GM10248 (cell line): ENCODE measurements around the gene C1QBP.

ENCODE experiments used
- CTCF ChIA-PET: fragments of 300-600 bp; sonication (Branson Sonifier 250); formaldehyde crosslinking; extraction: SDS; loops from one replicate; lab custom pipeline; 2021; ENCODE audit warnings: antibody characterized with exemption; lab: Yijun Ruan, JAX
- POLR2A ChIA-PET: fragments of 350-650 bp; sonication (Branson Sonifier 250); formaldehyde crosslinking; extraction: SDS; loops from one replicate; lab custom pipeline; 2020; ENCODE audit warnings: antibody characterized with exemption; lab: Yijun Ruan, JAX
- DNase-seq: peaks from one replicate; pipeline ENCODE4 v3.0.0; 2012; ENCODE audit errors: extremely low spot score
- CTCF ChIP-seq: IDR thresholded peaks from 2 replicates; pipeline ENCODE4 v1.5.1; 2012; ENCODE audit warnings: mild to moderate bottlenecking, low read depth; ENCODE audit errors: extremely low read depth, missing control alignments, control extremely low read depth

The C1QBP gene

GRCh38 chr17:5438716-5439445 lies at the start of gene C1QBP:
C1QBP (minus strand) TSS chr17:5439155; CDS start chr17:5439073, 82 bp downstream.
- peak; percentile 95 for DNase-seq
- ChIA-PET CTCF (interaction anchor here (0.7 to 6.1 kb wide), 44 partner anchors 9 to 530 kb away, joined by 3 to 45 read pairs (median 6); partner anchors contain the start of genes DHX33, NUP88 and RPAIN), POLR2A (interaction anchor here (0.7 to 1.4 kb wide), 5 partner anchors 11 to 65 kb away, joined by 3 to 4 read pairs (median 3); partner anchors contain the start of genes DERL2, MIS12 and NUP88)
- TF ChIP-seq CTCF = peak; percentile 92

GRCh38 chr17:5488752-5489151 lies 49.8 kb upstream of the C1QBP start:
- ChIA-PET POLR2A (no interaction called here), CTCF (interaction anchor here (1.0 kb wide), 1 partner anchor 22 kb away, joined by 3 read pairs; no protein-coding TSS in a partner anchor)

GRCh38 chr17:5486206-5487124 lies 47.5 kb upstream of the C1QBP start, which contains the start of gene MIS12:
MIS12 (plus strand) TSS chr17:5486566; CDS start chr17:5488863, 2,297 bp downstream.
- TF ChIP-seq CTCF = no peak
- ChIA-PET POLR2A (interaction anchor here (1.0 to 1.7 kb wide), 3 partner anchors 17 to 73 kb away, joined by 3 to 12 read pairs (median 4); partner anchors contain the start of genes C1QBP and DHX33), CTCF (interaction anchor here (2.9 kb wide), 1 partner anchor 8 kb away, joined by 9 read pairs; no protein-coding TSS in a partner anchor)
- DNase-seq = peak; percentile 98

More at GRCh38 chr17:5488752-5489151, 49.8 kb upstream of the C1QBP start:
- DNase-seq = no peak
- TF ChIP-seq CTCF = no peak

- CTCF ChIA-PET = interaction anchor here (2.9 kb wide), 1 partner anchor 9 kb away, joined by 9 read pairs; no protein-coding TSS in a partner anchor
- POLR2A ChIA-PET = interaction anchor here (1.3 to 1.7 kb wide), 2 partner anchors 16 to 46 kb away, joined by 3 to 12 read pairs; partner anchors contain the start of genes C1QBP and DHX33
- no peak for DNase-seq
- no peak for TF ChIP-seq CTCF
Measured at GRCh38 chr17:5485270-5486205, 46.6 kb upstream of the C1QBP start, which contains the start of gene DERL2. DERL2 (minus strand) TSS chr17:5486178; CDS start chr17:5486161, 17 bp downstream.

- CTCF ChIA-PET = interaction anchor here (1.4 to 2.1 kb wide), 2 partner anchors 8 to 42 kb away, joined by 3 to 6 read pairs; partner anchors contain the start of gene C1QBP
- no peak for DNase-seq
- TF ChIP-seq CTCF = no peak
- POLR2A ChIA-PET = no interaction called here
Measured at GRCh38 chr17:5481451-5481850, 42.5 kb upstream of the C1QBP start.
